ENCODE results near the gene TACC2. TPM values are rescaled to one million over a fixed set of nuclear protein-coding genes. Genes with fewer than 3 reads are reported as not detected.

The TACC2 gene
- total RNA-seq, 1 donor = under 0.01 TPM

DNA sequence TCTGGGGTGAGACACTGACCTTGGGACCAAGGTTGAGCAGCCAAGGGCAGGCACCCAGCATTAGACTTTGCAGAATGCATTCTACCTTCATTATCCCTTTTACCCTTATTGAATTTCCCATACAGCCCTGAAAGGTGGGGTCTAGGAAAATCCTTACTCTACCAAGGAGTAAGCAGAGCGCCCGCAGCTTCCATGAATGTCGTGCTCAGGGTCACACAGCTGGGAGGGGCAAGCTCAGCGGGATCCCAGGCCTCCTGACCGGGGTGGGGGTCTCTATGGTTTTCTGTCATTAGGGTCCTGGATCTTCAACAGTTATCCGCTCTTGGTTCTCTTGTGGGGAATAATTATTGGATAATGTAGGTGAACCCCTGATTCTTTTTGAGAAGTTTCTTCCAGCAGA is 251.4 kb downstream of the TACC2 start:
- no peak for DNase-seq (ENCODE audit: low read depth in 2 of 3, low spot score in 2 of 3)

DNA sequence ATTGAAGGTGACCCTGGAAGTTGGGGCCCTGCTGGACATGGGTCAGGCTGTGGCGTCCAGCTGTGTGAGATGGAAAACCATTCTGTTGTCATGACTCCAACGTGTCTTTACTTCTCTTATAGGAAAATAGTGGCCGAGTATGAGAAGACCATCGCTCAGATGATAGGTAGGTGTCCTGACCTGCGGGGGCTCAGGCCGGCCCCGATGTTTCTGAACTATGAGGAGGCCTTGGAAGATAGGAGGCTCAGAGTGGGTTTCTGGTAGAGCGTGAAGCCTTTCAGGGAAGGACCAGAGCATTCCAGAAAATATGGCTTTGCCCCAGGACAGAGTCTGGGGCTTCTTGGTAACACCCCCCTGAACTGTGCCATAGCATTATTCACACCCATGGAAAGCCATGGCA is 252.9 kb downstream of the TACC2 start:
- DNase-seq (ENCODE audit: low read depth in 2 of 3, low spot score in 2 of 3) = no peak

DNA sequence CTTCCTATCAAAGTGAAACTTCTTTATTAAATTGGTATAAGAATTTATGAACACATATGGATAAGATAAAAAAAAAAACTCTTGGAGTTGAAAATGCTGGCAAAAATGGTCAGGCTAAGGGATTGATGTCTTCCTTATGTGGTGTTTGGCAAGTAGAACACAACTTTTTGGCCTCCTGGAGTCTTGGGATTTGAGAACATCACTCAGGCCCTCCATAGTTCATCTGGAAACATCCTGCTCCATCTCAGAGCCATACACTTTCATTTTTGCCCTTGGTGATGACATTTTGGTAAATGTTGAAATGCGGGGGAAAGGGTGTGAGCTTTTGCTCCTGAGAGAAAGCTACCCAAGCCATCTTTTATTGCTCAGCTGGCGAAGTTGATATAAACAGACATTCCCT is 254.6 kb downstream of the TACC2 start:
- DNase-seq (ENCODE audit: low read depth in 2 of 3, low spot score in 2 of 3) = no peak

DNA sequence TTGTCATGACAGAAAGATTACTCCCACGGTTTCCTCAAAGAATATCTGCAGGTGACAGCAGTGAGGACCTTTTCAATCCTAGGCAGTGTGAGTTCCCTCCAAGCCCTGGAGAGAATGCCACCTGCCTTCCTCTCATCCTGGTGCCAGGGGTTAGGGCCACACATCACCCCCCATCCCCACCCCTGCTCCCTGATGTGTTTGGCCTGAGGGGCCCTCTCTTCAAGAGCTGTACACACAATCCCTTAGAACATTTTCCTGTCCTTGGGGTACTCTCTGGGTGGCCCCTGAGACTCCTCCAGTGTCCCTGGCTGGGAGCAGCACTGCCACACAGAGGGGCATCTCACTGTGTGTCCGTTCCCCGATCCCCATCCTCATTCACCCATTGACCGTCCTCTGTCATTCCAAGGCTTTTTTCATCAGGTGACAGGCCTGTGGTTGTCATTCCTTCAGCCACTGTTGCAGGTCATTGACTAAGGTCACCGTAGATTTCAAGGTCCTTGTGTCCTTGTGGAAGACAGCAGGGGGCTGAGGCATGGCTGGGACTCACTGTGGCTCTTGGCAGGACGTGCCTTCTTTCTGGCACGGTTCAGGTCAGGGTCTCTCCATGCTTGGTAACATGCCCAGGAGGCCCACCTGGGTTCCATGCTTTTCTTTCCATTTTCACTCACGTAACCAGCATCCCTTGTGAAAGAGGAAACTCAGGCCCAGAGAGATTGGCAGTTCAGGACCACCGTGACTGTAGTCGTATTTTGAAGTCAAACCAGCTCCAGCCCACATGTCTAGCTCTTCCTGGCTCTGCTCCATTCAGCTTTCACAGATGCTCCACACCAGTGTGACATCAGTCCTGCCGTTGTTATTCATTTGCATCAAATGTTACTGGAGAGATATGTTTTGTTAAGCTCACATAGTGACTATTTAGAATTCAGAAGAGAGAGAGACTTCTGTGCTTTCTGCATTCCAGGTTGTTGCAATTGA is 255.3 kb downstream of the TACC2 start:
- no peak for DNase-seq (ENCODE audit: low read depth in 2 of 3, low spot score in 2 of 3)

DNA sequence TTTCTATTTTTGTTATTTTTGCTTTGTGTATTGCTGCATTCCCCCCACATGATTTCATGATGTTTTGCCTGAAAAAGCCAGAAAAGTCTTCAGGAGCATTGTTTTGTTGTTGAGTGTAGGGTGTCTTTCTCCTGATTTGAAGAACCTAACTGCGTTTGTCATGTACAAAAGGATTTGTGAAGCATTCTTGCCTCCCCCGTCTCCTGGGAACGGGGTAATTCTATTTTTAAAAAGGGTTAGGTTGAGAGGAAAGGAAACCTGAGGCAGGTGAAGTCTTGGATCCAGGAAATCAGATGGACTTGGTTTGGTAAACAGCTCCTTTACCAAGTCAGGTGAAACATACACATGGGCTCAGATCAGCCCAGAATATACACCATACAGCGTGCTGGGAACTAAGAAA is 256.2 kb downstream of the TACC2 start:
- no peak for DNase-seq (ENCODE audit: low read depth in 2 of 3, low spot score in 2 of 3)

DNA sequence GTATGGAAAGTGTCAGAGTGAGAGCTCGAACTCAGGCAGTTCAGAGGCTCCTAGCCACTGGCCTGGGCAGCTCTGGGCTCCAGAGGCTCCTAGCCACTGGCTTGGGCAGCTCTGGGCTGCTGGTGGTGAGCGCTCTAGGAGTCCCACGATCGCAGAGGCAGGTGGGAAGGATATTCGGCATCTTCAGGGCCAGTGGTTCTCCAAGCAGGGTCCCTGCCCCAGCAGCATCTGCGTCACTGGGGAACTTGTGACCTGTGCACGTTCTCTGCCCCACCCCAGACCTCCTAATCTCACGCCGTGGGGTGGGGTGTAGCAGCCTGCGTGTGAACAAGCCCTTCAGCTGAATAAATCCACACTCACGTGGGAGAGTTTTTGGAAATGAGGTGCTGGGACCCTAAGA is 256.9 kb downstream of the TACC2 start:
- DNase-seq (ENCODE audit: low read depth in 2 of 3, low spot score in 2 of 3) = no peak

DNA sequence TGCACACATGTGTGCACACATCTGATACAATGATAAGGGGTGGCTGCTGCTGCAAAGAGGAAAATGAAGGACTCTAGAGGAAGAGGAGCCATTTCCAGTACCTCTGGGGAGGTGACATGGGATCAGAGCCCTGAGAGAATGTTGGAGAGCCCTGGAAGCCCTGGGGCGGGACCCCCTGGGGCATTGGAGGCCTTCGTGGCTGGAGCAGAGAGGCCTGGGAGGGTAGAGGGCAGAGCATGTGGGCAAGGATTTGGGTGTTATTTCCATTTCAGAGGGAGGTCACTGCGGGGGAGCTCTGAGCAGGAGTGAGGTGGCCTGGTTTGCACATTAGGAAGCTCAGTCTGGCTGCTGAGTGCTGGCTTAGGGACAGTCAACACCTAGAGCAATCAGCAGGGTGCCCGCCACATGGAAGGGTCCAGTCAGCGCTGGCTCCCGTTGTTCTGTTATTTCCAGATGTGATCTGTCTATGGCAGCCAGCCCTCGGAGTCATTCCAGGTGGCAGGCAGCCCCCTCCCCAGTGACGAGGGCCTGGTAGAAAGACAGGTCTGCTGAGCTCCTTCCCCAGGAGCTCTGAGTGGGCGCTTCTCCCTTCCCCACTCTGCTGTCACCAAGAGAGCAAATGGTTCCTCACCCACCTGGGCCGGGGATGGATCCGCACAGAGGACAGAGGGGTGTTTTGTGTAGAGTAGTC is 258.0 kb downstream of the TACC2 start:
- DNase-seq (ENCODE audit: low read depth in 2 of 3, low spot score in 2 of 3) = no peak

DNA sequence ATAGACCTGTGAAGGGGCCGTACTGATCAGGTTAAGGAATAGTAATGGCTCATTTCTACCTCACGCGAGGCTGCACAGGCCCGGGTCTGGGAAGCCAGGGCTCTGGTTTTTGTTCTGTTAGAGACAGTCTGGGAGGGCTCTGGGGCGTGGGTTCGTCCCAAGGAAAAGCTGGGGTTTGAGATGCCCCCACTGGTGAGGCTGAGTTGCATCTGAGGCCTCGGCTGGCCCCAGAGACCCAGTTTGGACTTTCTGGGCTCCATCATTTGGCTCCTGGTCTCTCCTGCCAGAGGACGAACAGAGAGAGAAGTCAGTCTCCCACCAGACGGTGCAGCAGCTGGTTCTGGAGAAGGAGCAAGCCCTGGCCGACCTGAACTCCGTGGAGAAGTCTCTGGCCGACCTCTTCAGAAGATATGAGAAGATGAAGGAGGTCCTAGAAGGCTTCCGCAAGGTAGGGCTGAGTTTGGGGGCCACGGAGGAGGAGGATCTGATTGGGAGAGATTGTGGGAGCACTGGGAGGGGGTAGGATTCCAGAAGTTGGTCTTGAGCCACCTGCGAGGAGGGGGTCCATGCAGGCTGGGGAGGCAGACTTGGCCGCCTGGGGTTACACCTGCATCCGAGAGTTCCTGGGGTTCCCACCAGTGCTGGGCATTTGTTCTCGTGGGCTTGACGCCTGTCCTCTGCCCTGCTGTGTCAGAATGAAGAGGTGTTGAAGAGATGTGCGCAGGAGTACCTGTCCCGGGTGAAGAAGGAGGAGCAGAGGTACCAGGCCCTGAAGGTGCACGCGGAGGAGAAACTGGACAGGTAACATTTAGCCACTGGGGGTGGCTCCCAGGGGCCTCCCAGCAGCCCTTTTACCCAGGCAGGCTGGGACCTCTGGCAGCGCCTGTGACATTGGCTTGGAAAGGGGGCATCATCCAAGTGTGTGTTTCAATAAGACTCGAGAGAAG is 259.7 kb downstream of the TACC2 start:
- no peak for DNase-seq (ENCODE audit: low read depth in 2 of 3, low spot score in 2 of 3)

DNA sequence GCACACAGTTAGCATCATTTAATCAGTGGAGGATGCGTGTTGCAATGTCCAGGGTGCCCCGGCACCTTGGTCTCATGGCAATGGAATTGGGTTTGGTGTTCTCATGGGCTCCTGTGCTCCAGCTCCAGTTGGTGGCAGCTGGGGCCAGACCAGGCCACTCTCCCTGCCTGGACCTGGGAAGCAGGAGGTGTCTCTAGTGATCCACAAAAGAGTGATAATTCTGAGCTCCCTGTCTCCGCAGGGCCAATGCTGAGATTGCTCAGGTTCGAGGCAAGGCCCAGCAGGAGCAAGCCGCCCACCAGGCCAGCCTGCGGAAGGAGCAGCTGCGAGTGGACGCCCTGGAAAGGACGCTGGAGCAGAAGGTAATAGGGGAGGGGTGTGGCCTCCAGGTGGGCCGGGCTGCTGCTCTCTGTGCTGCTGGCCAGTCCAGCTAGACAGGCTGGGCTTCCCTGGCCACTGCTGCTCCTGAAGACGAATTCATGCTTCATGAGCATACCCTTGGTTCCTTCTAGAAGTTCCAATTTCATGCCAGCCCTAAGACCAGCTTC is 260.4 kb downstream of the TACC2 start:
- no peak for DNase-seq (ENCODE audit: low read depth in 2 of 3, low spot score in 2 of 3)

DNA sequence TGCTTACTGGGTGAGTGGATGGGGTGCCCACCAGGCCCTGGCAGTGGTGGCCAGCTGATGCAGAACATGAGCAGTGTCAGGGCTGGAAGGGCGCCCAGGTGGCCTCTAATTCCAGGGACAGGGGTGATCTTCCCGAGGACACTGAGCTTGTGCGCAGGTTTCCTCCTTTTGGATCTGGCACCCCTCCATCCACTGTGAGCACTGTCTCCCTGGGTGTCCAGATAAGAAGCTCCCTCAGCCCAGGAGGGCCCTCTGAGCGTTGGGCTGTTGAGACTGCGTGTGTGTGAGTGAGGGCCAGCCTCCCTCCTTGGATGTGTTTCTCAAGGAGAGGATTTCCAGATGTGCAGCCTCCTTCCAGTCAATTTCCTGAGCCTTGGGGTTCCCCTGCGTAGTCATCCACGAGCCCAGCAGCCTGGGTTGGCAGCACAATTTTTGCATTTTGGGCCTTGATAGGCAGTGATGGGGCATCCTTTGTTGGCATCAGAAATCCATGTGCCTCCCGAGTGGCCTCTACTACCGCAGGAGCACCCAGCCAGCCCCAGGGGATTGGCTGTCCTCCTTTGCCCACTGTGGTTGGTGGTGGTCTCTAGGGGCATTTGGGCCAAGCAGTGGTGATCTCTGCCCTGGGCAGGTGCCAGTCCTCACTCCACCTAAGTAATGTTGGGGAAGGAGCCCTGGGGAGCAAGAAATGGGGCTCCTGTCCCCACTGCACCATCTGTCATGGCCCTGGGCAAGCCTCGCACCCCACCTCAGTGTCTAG is 261.2 kb downstream of the TACC2 start:
- no peak for DNase-seq (ENCODE audit: low read depth in 2 of 3, low spot score in 2 of 3)

DNA sequence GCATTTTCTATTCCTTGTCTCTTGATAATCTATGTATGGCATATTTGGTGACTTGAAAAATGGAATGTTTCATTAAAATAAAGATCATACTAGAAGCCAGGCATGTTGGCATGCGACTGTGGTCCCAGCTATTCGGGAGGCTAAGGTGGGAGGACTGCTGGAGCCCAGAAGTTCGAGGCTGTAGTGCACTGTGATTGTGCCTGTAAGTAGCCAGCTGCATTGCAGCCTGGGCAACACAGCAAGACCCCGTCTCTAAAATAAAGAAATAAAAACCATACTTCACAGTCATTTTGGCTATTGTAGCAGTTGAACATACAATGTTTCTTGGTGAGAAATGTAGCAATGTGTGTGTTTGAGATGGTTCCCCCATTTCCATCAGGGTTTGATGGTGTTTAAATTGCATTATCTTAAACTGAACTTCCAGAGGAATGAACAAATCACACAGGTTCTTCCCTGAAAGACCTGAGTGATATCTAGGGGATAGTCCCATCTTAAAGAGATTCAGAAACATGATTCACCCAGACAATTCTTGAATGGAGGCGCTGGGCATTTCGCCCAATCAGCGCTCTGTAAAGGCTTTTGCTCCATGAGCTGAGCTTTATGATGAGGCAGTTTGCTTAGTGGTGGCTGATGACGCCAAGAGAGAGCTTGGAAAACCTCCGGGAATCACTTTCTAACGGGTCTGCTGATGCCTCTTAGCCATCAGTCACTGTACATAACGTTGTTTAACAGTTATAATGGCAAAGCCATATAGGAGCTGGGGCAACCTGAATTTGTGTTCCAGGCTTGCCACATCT is 262.7 kb downstream of the TACC2 start:
- DNase-seq (ENCODE audit: low read depth in 2 of 3, low spot score in 2 of 3) = no peak

DNA sequence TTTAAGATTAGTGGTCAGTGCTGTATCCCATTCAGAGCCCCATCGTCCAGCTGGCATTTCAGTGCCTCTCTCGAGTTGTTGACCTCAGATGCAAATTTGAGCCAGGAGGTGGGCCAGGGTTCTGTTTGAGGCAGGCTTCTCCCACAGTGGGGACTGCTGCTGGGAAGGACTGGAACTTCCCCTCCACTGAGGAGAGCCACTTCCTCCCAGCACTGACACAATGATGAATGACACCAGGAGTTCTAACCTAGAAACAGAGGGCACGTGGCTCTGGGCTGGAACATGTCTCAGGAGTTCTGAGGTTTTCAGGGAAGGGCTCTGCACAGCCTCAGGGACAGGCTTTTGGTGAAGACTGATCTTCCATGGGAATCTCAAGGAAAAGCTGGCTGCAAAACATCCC is 263.8 kb downstream of the TACC2 start:
- no peak for DNase-seq (ENCODE audit: low read depth in 2 of 3, low spot score in 2 of 3)

DNA sequence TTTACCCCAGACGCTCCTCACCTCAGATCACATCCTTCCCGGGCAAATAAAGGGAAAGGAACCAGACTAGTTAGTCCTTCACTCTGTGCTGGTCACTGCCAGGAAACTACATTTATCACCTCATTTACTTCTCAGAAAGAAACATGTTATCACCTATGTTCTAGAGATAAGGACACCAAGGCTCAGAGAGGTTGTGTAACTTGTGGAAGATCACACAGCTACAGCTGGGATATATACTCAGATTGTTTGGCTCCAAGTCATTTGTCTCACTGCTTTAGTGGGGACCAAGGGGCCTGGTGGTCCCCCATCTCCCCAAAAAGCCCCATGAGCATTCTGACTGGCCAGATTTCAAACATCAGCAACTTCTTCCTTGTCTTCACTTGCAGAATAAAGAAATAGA is 264.6 kb downstream of the TACC2 start:
- no peak for DNase-seq (ENCODE audit: low read depth in 2 of 3, low spot score in 2 of 3)

DNA sequence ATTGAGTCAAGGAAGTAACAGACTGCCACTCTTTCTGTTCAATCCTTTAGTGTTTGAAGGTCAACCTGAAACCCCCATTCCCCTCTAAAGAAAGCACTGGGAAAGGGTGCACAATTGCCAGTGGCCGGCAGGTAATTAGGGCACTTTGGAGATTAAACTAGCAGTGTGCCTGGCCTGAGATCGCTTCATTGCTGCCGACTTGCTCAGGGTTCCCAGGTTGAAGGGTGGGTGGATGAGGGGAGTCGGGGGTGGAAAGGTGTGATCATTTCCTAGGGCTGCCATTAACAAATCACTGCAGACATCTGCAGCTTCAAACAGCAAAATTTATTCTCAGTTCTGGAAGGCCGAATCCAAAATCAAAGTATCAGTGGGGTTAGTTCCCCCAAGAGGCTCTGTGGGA is 265.9 kb downstream of the TACC2 start:
- no peak for DNase-seq (ENCODE audit: low read depth in 2 of 3, low spot score in 2 of 3)

DNA sequence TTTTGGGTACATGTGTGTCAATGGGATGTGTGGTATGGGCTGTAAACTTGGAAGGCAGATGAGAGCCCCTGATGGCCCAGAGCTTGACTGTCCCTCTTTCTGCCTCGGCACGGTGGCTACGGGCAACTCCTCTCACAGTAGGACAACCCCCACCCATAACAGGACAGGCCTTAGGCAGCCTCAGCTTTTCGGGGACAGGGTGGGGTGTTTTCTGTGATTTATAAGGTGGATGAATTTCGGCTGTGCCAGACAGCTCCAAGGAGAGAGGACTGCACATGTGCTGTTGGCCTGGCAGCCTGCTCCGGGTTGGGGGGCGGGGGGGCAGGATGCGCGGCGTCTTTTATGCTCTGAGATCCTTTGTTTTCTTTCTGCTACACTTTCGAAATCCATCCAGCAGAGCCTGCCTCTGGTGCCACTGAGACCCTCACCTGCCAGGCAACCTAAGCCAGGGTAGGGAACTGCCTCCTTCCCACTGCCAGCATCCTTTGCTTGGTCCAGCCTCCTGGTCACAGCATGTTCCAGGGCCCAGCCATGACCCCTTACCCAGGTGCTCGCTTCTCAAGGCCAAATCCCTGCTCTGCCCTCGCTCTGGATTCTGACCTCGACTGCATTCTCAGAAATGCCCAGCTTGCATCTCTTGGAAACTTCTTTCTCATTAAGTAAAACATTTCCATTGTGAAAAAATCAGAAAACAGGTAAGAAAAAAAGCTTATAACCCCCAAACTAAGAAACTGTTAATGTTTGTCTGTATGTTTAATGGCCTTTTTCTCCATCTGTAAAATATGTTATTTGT is 266.7 kb downstream of the TACC2 start:
- no peak for DNase-seq (ENCODE audit: low read depth in 2 of 3, low spot score in 2 of 3)

DNA sequence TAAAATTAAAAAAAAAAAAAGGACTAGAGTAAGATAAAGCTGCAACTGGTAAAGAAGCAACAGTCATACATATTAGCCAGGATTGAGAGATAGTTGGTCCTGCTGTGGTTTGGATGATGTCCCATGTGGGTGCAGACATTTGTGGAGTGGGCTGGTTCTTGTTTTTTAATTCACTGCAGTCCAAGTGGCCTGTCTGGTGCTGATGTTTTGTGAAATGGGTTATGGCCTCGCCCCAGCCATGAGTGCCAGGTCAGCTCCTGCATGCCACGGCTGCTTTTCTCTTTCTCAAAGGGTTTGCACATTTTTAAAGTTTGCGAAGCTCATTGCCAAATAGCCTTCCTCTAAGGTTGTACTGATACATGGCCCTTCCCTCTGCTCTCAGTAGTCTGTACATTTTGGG is 268.1 kb downstream of the TACC2 start:
- DNase-seq (ENCODE audit: low read depth in 2 of 3, low spot score in 2 of 3) = no peak

DNA sequence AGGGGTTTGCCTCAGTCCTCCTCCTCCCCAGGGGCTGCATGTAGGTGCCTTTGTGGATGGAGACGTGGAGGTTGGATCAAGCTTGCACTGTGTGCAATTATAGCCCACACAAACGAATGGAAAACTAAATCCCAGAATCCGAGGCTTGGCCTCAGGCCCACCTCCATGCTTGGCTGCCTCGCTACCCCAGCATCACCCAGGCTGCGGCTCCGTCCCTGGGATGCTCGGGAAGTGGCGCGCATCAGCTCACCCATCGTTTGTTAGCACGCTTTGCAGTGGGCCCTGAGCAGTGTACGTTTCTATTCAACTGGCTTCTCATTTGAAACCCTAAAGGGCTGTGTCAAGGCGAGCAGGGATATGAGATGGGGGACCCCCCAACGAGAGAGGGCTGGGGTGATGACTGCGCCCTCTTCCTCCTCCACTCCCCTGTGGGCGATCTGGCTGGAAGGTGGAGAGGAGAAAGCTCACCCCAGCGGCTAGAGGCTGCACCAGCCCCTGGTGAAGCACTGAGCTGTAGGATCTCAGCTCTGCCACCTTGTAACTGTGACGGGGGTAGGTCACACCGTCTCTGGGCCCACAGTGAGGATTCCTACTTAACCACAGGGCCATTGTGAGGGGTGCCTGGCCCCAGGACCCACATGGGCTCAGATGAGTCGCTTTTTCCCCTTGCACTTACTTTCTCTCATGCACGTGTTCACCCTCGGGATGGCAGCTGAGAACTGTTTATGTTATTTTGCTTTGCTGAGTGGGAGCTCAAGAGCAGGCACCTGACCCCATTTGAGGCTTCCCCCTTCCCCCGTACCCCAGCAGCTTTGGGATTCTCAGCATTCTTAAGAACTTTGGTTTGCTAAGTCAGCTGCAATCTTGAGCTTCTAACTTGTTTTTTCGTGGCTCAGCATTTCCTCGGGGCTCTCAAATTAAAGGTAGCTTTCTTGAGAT is 269.4 kb downstream of the TACC2 start:
- DNase-seq (ENCODE audit: low read depth in 2 of 3, low spot score in 2 of 3) = no peak
